HEK293 (cell line): Measurements from ENCODE around the gene PAK4.

Experiments
- GLIS1 ChIP-seq: fragments of 450-650 bp; formaldehyde crosslinking; IDR thresholded peaks from 2 replicates; pipeline ENCODE4 v1.5.1; 2016; ENCODE audit warnings: missing biosample characterization, missing genetic modification characterization
- HOXA7 ChIP-seq: sonication (generic); formaldehyde crosslinking; IDR thresholded peaks from 2 replicates; pipeline ENCODE4 v1.8.1; 2022; ENCODE audit warnings: missing genetic modification reagents, borderline replicate concordance
- KLF10 ChIP-seq: fragments of 450-650 bp; IDR thresholded peaks from 2 replicates; pipeline ENCODE4 v1.5.1; 2018; ENCODE audit warnings: missing biosample characterization, mild to moderate bottlenecking, missing genetic modification characterization
- KLF8 ChIP-seq: fragments of 450-650 bp; formaldehyde crosslinking; IDR thresholded peaks from 2 replicates; pipeline ENCODE4 v1.5.1; 2016; ENCODE audit warnings: missing biosample characterization, missing genetic modification characterization
- SCRT2 ChIP-seq: fragments of 450-650 bp; formaldehyde crosslinking; IDR thresholded peaks from 2 replicates; pipeline ENCODE4 v1.5.1; 2016; ENCODE audit warnings: missing biosample characterization, missing genetic modification characterization
- ZBTB1 ChIP-seq: fragments of 450-650 bp; formaldehyde crosslinking; IDR thresholded peaks from 2 replicates; pipeline ENCODE4 v1.5.1; 2016; ENCODE audit warnings: missing biosample characterization, missing genetic modification characterization
- ZBTB20 ChIP-seq: fragments of 450-650 bp; formaldehyde crosslinking; IDR thresholded peaks from 2 replicates; pipeline ENCODE4 v1.5.1; 2016; ENCODE audit warnings: missing biosample characterization, missing genetic modification characterization
- ZBTB8A ChIP-seq: fragments of 450-650 bp; formaldehyde crosslinking; IDR thresholded peaks from 2 replicates; pipeline ENCODE4 v1.5.1; 2016; ENCODE audit warnings: missing biosample characterization, missing genetic modification characterization
- ZFHX2 ChIP-seq: fragments of 450-650 bp; formaldehyde crosslinking; conservative IDR thresholded peaks from 2 replicates; pipeline ENCODE4 v1.5.1; 2016; ENCODE audit warnings: missing biosample characterization, missing genetic modification characterization
- ZIC2 ChIP-seq: fragments of 450-650 bp; formaldehyde crosslinking; IDR thresholded peaks from 2 replicates; pipeline ENCODE4 v1.5.1; 2016; ENCODE audit warnings: missing biosample characterization, missing genetic modification characterization
- ZNF157 ChIP-seq: fragments of 450-650 bp; formaldehyde crosslinking; IDR thresholded peaks from 2 replicates; pipeline ENCODE4 v1.5.1; 2016; ENCODE audit warnings: missing biosample characterization, missing genetic modification characterization
- ZNF184 ChIP-seq: fragments of 450-650 bp; IDR thresholded peaks from 2 replicates; pipeline ENCODE4 v1.5.1; 2018; ENCODE audit warnings: missing biosample characterization, mild to moderate bottlenecking, missing genetic modification characterization
- ZNF19 ChIP-seq: fragments of 450-650 bp; formaldehyde crosslinking; IDR thresholded peaks from 2 replicates; pipeline ENCODE4; 2016; ENCODE audit warnings: missing biosample characterization, missing genetic modification characterization, low read depth
- ZNF248 ChIP-seq: fragments of 450-650 bp; formaldehyde crosslinking; IDR thresholded peaks from 2 replicates; pipeline ENCODE4 v1.5.1; 2017; ENCODE audit warnings: missing biosample characterization, missing genetic modification characterization
- ZNF302 ChIP-seq: fragments of 450-650 bp; formaldehyde crosslinking; IDR thresholded peaks from 2 replicates; pipeline ENCODE4 v1.5.1; 2016; ENCODE audit warnings: missing biosample characterization, missing genetic modification characterization, low read depth
- ZNF341 ChIP-seq: fragments of 450-650 bp; formaldehyde crosslinking; IDR thresholded peaks from 2 replicates; pipeline ENCODE4; 2016; ENCODE audit warnings: low read depth, missing biosample characterization, missing genetic modification characterization
- ZNF404 ChIP-seq: fragments of 450-650 bp; formaldehyde crosslinking; IDR thresholded peaks from 2 replicates; pipeline ENCODE4 v1.5.1; 2017; ENCODE audit warnings: missing biosample characterization, missing genetic modification characterization
- ZNF426 ChIP-seq: fragments of 450-650 bp; formaldehyde crosslinking; IDR thresholded peaks from 2 replicates; pipeline ENCODE4 v1.5.1; 2017; ENCODE audit warnings: missing biosample characterization, missing genetic modification characterization, mild to moderate bottlenecking, inconsistent platforms, moderate library complexity
- ZNF433 ChIP-seq: fragments of 450-650 bp; formaldehyde crosslinking; IDR thresholded peaks from 2 replicates; pipeline ENCODE4 v1.5.1; 2016; ENCODE audit warnings: missing biosample characterization, missing genetic modification characterization, low read depth
- ZNF473 ChIP-seq: fragments of 450-650 bp; formaldehyde crosslinking; IDR thresholded peaks from 2 replicates; pipeline ENCODE4 v1.5.1; 2017; ENCODE audit warnings: missing biosample characterization, missing genetic modification characterization
- ZNF510 ChIP-seq: fragments of 450-650 bp; formaldehyde crosslinking; IDR thresholded peaks from 2 replicates; pipeline ENCODE4 v1.5.1; 2018; ENCODE audit warnings: mild to moderate bottlenecking, missing genetic modification characterization, missing biosample characterization; ENCODE audit not compliant: insufficient replicate concordance
- ZNF549 ChIP-seq: fragments of 450-650 bp; IDR thresholded peaks from 2 replicates; pipeline ENCODE4 v1.5.1; 2018; ENCODE audit warnings: missing biosample characterization, missing genetic modification characterization, mild to moderate bottlenecking, inconsistent platforms, moderate library complexity
- ZNF560 ChIP-seq: fragments of 450-650 bp; formaldehyde crosslinking; IDR thresholded peaks from 2 replicates; pipeline ENCODE4 v1.5.1; 2017; ENCODE audit warnings: missing biosample characterization, missing genetic modification characterization, borderline replicate concordance
- ZNF571 ChIP-seq: fragments of 450-650 bp; formaldehyde crosslinking; IDR thresholded peaks from 2 replicates; pipeline ENCODE4 v1.5.0; 2017; ENCODE audit warnings: missing biosample characterization, missing genetic modification characterization
- ZNF585B ChIP-seq: fragments of 450-650 bp; formaldehyde crosslinking; IDR thresholded peaks from 2 replicates; pipeline ENCODE4 v1.5.1; 2016; ENCODE audit warnings: missing biosample characterization, missing genetic modification characterization
- ZNF664 ChIP-seq: fragments of 450-650 bp; formaldehyde crosslinking; IDR thresholded peaks from 2 replicates; pipeline ENCODE4 v1.5.1; 2016; ENCODE audit warnings: missing biosample characterization, missing genetic modification characterization
- ZNF768 ChIP-seq: fragments of 450-650 bp; formaldehyde crosslinking; IDR thresholded peaks from 2 replicates; pipeline ENCODE4 v1.5.1; 2018; ENCODE audit warnings: missing biosample characterization, mild to moderate bottlenecking, missing genetic modification characterization
- ZNF791 ChIP-seq: fragments of 450-650 bp; formaldehyde crosslinking; IDR thresholded peaks from 2 replicates; pipeline ENCODE4 v1.5.1; 2016; ENCODE audit warnings: missing biosample characterization, missing genetic modification characterization
- TF ChIP-seq, protein P1 (sequence below): fragments of 450-650 bp; formaldehyde crosslinking; IDR thresholded peaks from 2 replicates; pipeline ENCODE4 v1.5.1; 2016; ENCODE audit warnings: missing biosample characterization, missing genetic modification characterization
- TF ChIP-seq, protein P2 (sequence below): fragments of 450-650 bp; formaldehyde crosslinking; conservative IDR thresholded peaks from 2 replicates; pipeline ENCODE4 v1.5.1; 2016; ENCODE audit warnings: low read depth, missing biosample characterization, missing genetic modification characterization
- TF ChIP-seq, protein P3 (sequence below): fragments of 450-650 bp; formaldehyde crosslinking; IDR thresholded peaks from 2 replicates; pipeline ENCODE4 v1.5.1; 2016; ENCODE audit warnings: missing biosample characterization, missing genetic modification characterization
- TF ChIP-seq, protein P4 (sequence below): fragments of 450-650 bp; formaldehyde crosslinking; IDR thresholded peaks from 2 replicates; pipeline ENCODE4 v1.5.1; 2016; ENCODE audit warnings: missing biosample characterization, missing genetic modification characterization

Gene PAK4

DNA sequence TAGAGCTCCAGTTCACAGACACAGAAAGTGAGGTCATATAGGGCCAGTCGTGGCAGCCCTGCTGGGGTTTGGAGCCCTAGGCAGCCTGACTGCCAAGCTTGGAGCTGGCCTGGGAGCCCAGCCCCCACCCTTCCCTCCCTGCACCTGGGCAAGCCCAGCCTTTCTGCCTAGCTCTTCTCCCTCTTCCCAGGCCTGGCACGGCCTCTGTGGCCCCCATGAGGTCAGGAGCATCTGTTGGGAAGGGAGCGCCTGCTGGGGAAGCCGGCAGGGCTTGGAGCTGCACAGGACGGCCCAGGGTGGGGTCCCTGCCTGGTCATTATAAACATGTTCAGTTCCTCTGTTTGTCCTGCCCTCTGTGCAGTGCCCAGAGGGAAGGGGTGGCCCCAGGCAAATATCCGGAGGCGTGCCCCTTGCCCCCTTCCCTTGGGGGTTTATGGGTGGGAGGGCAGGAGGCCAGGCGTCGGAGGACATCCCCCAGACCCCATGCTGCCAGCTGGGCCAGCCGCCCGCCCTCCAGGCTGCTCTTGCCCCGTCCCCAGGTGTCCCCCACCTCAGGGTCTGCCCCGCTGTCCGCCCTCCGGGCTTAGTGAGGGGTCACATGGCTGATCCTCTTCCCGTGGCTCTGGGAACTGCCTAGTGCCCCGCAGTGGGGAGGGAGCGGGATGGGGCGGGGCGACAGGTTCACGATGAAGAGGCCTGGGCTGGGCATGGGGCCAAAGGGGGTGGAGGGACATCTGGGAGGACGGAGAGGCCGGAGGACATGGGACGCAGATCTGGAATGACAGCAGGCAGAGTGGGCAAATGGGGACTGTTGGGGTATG, 41.2 kb downstream of the PAK4 start (continued):
- TF ChIP-seq ZNF341 (tag by site-specific recombination) (no peak), GLIS1 (tag by site-specific recombination) (peak; percentile 14; the same call in 1 of the 2 replicates), ZNF302 (tag by site-specific recombination) (no peak), ZNF510 (tag by site-specific recombination) (no peak), ZNF404 (tag by site-specific recombination) (no peak), ZNF184 (tag by site-specific recombination) (no peak), ZIC2 (tag by site-specific recombination) (peak; percentile 98), ZFHX2 (tag by site-specific recombination) (peak; percentile 76), ZBTB20 (tag by site-specific recombination) (no peak), ZNF571 (tag by site-specific recombination) (no peak), ZNF585B (tag by site-specific recombination) (no peak), ZBTB1 (tag by site-specific recombination) (no peak), ZNF248 (no peak), KLF8 (peak; percentile 42; the same call in 1 of the 2 replicates), ZNF473 (tag by site-specific recombination) (no peak), ZNF768 (no peak), ZNF791 (tag by site-specific recombination) (no peak), ZNF19 (tag by site-specific recombination) (no peak), ZNF433 (tag by site-specific recombination) (no peak), ZNF560 (tag by site-specific recombination) (no peak), ZNF549 (tag by site-specific recombination) (no peak), HOXA7 (no peak), ZBTB8A (no peak), ZNF664 (no peak), ZNF426 (no peak), KLF10 (tag by site-specific recombination) (no peak), ZNF157 (tag by site-specific recombination) (no peak), SCRT2 (tag by site-specific recombination) (peak; percentile 93)
- TF ChIP-seq, protein P1, sequence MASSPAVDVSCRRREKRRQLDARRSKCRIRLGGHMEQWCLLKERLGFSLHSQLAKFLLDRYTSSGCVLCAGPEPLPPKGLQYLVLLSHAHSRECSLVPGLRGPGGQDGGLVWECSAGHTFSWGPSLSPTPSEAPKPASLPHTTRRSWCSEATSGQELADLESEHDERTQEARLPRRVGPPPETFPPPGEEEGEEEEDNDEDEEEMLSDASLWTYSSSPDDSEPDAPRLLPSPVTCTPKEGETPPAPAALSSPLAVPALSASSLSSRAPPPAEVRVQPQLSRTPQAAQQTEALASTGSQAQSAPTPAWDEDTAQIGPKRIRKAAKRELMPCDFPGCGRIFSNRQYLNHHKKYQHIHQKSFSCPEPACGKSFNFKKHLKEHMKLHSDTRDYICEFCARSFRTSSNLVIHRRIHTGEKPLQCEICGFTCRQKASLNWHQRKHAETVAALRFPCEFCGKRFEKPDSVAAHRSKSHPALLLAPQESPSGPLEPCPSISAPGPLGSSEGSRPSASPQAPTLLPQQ (tag by site-specific recombination) = no peak
- TF ChIP-seq, protein P2, sequence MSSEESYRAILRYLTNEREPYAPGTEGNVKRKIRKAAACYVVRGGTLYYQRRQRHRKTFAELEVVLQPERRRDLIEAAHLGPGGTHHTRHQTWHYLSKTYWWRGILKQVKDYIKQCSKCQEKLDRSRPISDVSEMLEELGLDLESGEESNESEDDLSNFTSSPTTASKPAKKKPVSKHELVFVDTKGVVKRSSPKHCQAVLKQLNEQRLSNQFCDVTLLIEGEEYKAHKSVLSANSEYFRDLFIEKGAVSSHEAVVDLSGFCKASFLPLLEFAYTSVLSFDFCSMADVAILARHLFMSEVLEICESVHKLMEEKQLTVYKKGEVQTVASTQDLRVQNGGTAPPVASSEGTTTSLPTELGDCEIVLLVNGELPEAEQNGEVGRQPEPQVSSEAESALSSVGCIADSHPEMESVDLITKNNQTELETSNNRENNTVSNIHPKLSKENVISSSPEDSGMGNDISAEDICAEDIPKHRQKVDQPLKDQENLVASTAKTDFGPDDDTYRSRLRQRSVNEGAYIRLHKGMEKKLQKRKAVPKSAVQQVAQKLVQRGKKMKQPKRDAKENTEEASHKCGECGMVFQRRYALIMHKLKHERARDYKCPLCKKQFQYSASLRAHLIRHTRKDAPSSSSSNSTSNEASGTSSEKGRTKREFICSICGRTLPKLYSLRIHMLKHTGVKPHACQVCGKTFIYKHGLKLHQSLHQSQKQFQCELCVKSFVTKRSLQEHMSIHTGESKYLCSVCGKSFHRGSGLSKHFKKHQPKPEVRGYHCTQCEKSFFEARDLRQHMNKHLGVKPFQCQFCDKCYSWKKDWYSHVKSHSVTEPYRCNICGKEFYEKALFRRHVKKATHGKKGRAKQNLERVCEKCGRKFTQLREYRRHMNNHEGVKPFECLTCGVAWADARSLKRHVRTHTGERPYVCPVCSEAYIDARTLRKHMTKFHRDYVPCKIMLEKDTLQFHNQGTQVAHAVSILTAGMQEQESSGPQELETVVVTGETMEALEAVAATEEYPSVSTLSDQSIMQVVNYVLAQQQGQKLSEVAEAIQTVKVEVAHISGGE = no peak
- TF ChIP-seq, protein P3, sequence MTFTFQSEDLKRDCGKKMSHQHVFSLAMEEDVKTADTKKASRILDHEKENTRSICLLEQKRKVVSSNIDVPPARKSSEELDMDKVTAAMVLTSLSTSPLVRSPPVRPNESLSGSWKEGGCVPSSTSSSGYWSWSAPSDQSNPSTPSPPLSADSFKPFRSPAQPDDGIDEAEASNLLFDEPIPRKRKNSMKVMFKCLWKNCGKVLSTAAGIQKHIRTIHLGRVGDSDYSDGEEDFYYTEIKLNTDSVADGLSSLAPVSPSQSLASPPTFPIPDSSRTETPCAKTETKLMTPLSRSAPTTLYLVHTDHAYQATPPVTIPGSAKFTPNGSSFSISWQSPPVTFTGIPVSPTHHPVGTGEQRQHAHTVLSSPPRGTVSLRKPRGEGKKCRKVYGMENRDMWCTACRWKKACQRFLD (tag by site-specific recombination) = no peak
- TF ChIP-seq, protein P4, sequence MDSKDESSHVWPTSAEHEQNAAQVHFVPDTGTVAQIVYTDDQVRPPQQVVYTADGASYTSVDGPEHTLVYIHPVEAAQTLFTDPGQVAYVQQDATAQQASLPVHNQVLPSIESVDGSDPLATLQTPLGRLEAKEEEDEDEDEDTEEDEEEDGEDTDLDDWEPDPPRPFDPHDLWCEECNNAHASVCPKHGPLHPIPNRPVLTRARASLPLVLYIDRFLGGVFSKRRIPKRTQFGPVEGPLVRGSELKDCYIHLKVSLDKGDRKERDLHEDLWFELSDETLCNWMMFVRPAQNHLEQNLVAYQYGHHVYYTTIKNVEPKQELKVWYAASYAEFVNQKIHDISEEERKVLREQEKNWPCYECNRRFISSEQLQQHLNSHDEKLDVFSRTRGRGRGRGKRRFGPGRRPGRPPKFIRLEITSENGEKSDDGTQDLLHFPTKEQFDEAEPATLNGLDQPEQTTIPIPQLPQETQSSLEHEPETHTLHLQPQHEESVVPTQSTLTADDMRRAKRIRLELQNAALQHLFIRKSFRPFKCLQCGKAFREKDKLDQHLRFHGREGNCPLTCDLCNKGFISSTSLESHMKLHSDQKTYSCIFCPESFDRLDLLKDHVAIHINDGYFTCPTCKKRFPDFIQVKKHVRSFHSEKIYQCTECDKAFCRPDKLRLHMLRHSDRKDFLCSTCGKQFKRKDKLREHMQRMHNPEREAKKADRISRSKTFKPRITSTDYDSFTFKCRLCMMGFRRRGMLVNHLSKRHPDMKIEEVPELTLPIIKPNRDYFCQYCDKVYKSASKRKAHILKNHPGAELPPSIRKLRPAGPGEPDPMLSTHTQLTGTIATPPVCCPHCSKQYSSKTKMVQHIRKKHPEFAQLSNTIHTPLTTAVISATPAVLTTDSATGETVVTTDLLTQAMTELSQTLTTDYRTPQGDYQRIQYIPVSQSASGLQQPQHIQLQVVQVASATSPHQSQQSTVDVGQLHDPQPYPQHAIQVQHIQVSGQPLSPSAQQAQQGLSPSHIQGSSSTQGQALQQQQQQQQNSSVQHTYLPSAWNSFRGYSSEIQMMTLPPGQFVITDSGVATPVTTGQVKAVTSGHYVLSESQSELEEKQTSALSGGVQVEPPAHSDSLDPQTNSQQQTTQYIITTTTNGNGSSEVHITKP (tag by site-specific recombination) = no peak
